ENCODE results near the gene SORBS1. TPM values are rescaled to one million over a fixed set of nuclear protein-coding genes. Genes with fewer than 3 reads are reported as not detected.

SORBS1 gene
- total RNA-seq, 1 experiment from 2014 or later = 4.1 TPM

GRCh38 chr10:95413588-95413987, 147.6 kb downstream of the SORBS1 start:
- DNase-seq (no peak), ATAC-seq (no peak)
- POLR2A ChIA-PET (ENCODE audit: unreplicated experiment) = interaction anchor here (0.6 kb wide), 1 partner anchor 32 kb away, joined by 3 read pairs; no protein-coding TSS in a partner anchor
- Histone ChIP-seq H3K36me3 (ENCODE audit: low read depth, low read length) (no peaks in the 10 kb centered on the region), H3K9me2 (replicated peaks; ENCODE audit: low read length) (no peaks in the 10 kb centered on the region), H3K27me3 (ENCODE audit: low read length) (no peaks in the 10 kb centered on the region), H3K4me2 (ENCODE audit: low read length) (no peak overlapping the region), H3K9me3 (ENCODE audit: low read length) (no peaks in the 10 kb centered on the region), H3K79me2 (ENCODE audit: low read length) (no peaks in the 10 kb centered on the region), H4K20me1 (ENCODE audit: low read length) (no peaks in the 10 kb centered on the region), H3K4me1 (ENCODE audit: insufficient read depth, low read length) (peaks cover 20% of the 10 kb centered on the region), H3F3A (ENCODE audit: low read length, unreplicated experiment) (peaks cover 8% of the 10 kb centered on the region), H3K9ac (ENCODE audit: low read length) (no peak overlapping the region), H2AFZ (ENCODE audit: low read length) (no peak overlapping the region), H3K27ac (ENCODE audit: low read length) (no peak overlapping the region), H3K4me3 (ENCODE audit: low read length) (no peak overlapping the region)
- TF ChIP-seq CTCF (conservative IDR thresholded peaks at IDR 0.05; ENCODE audit: low read depth, low read length) = no peak
- no peak for TF ChIP-seq EZH2 (IDR thresholded peaks at IDR 0.05; ENCODE audit: low read length, unreplicated experiment)
- TF ChIP-seq EZH2phosphoT487 (IDR thresholded peaks at IDR 0.05; ENCODE audit: borderline replicate concordance, low read length) = no peak
- intact Hi-C loops (cut with micrococcal nuclease) = no loop called here
- CTCF ChIA-PET = no interaction called here
- BruUV-seq (replicated peaks) = no TSS peak

- H3K4me3 ChIP-seq (ENCODE audit: low read length) = no peak overlapping the region
- no peaks in the 10 kb centered on the region for H3K27me3 ChIP-seq (ENCODE audit: low read length)
- no peak overlapping the region for H2AFZ ChIP-seq (ENCODE audit: low read length)
- no peaks in the 10 kb centered on the region for H3K36me3 ChIP-seq (ENCODE audit: low read depth, low read length)
- CTCF ChIA-PET = no interaction called here
- H3K79me2 ChIP-seq (ENCODE audit: low read length) = no peaks in the 10 kb centered on the region
- ATAC-seq (no peak), DNase-seq (no peak)
- H3F3A ChIP-seq (ENCODE audit: low read length, unreplicated experiment) = peaks cover 12% of the 10 kb centered on the region
- no peaks in the 10 kb centered on the region for H4K20me1 ChIP-seq (ENCODE audit: low read length)
- intact Hi-C loops (cut with micrococcal nuclease) = no loop called here
- BruUV-seq (replicated peaks) = no TSS peak
- no peaks in the 10 kb centered on the region for H3K9me3 ChIP-seq (ENCODE audit: low read length)
- POLR2A ChIA-PET (ENCODE audit: unreplicated experiment) = no interaction called here
- no peak overlapping the region for H3K27ac ChIP-seq (ENCODE audit: low read length)
- peaks cover 37% of the 10 kb centered on the region for H3K4me1 ChIP-seq (ENCODE audit: insufficient read depth, low read length)
- no peaks in the 10 kb centered on the region for H3K9me2 ChIP-seq (replicated peaks; ENCODE audit: low read length)
- no peak overlapping the region for H3K4me2 ChIP-seq (ENCODE audit: low read length)
- TF ChIP-seq EZH2 (IDR thresholded peaks at IDR 0.05; ENCODE audit: low read length, unreplicated experiment) (no peak), EZH2phosphoT487 (IDR thresholded peaks at IDR 0.05; ENCODE audit: borderline replicate concordance, low read length) (no peak), CTCF (conservative IDR thresholded peaks at IDR 0.05; ENCODE audit: low read depth, low read length) (no peak)
- no peak overlapping the region for H3K9ac ChIP-seq (ENCODE audit: low read length)
Observed at GRCh38 chr10:95411635-95412034, 149.5 kb downstream of the SORBS1 start.
